ENCODE results near the gene RFX8.
"Not testable (repeated sequence)": the region's sequence is repeated elsewhere in the genome, so short reads cannot be mapped to it uniquely, and the experiment has no call there.

The RFX8 gene

GRCh38 chr2:101354420-101355311 is 120.2 kb downstream of the RFX8 start:
- H3F3A ChIP-seq (ENCODE audit: low read depth) = no peaks in the 10 kb centered on the region
- no peak overlapping the region for H3K4me3 ChIP-seq (ENCODE audit: low read length, poor library complexity, severe bottlenecking)
- no peak overlapping the region for H2AFZ ChIP-seq (ENCODE audit: low read length)
- H3K4me2 ChIP-seq (ENCODE audit: low read depth, low read length, poor library complexity, severe bottlenecking) = no peak overlapping the region
- no peaks in the 10 kb centered on the region for H3K79me2 ChIP-seq (ENCODE audit: insufficient read depth, low read length)
- H3K27me3 ChIP-seq (ENCODE audit: insufficient read depth, low read length, poor library complexity, severe bottlenecking) = no peaks in the 10 kb centered on the region
- no peak overlapping the region for H3K9ac ChIP-seq (ENCODE audit: low read depth, low read length, poor library complexity, severe bottlenecking)
- no peaks in the 10 kb centered on the region for H3K4me1 ChIP-seq (ENCODE audit: insufficient read depth, low read length, poor library complexity, severe bottlenecking)
- H4K20me1 ChIP-seq (ENCODE audit: insufficient read depth, low read length, poor library complexity, severe bottlenecking) = no peaks in the 10 kb centered on the region
- no peaks in the 10 kb centered on the region for H3K9me2 ChIP-seq (replicated peaks; ENCODE audit: low read depth, low read length)
- no peak for TF ChIP-seq EZH2phosphoT487 (IDR thresholded peaks at IDR 0.05; ENCODE audit: borderline replicate concordance)
- TF ChIP-seq CTCF (conservative IDR thresholded peaks at IDR 0.05; ENCODE audit: low read length) = no peak
- H3K9me3 ChIP-seq (ENCODE audit: insufficient read depth, low read depth, low read length) = no peaks in the 10 kb centered on the region
- no peaks in the 10 kb centered on the region for H3K36me3 ChIP-seq (ENCODE audit: insufficient read depth, low read length)

- not testable (repeated sequence) for H3K4me3 ChIP-seq (ENCODE audit: low read length, poor library complexity, severe bottlenecking); H3K4me2 ChIP-seq (ENCODE audit: low read depth, low read length, poor library complexity, severe bottlenecking); H2AFZ ChIP-seq (ENCODE audit: low read length); H4K20me1 ChIP-seq (ENCODE audit: insufficient read depth, low read length, poor library complexity, severe bottlenecking); H3K9me2 ChIP-seq (replicated peaks; ENCODE audit: low read depth, low read length); H3K27me3 ChIP-seq (ENCODE audit: insufficient read depth, low read length, poor library complexity, severe bottlenecking); H3K79me2 ChIP-seq (ENCODE audit: insufficient read depth, low read length); H3K36me3 ChIP-seq (ENCODE audit: insufficient read depth, low read length); H3K9me3 ChIP-seq (ENCODE audit: insufficient read depth, low read depth, low read length); H3F3A ChIP-seq (ENCODE audit: low read depth); H3K9ac ChIP-seq (ENCODE audit: low read depth, low read length, poor library complexity, severe bottlenecking); H3K4me1 ChIP-seq (ENCODE audit: insufficient read depth, low read length, poor library complexity, severe bottlenecking)
Observed at GRCh38 chr2:101352631-101353030, 122.3 kb downstream of the RFX8 start.

- Histone ChIP-seq H3K27me3 (ENCODE audit: insufficient read depth, low read length, poor library complexity, severe bottlenecking) (no peaks in the 10 kb centered on the region), H3K9ac (ENCODE audit: low read depth, low read length, poor library complexity, severe bottlenecking) (no peak overlapping the region)
Observed at GRCh38 chr2:101351207-101351606, 123.7 kb downstream of the RFX8 start.

More at GRCh38 chr2:101351207-101351606, 123.7 kb downstream of the RFX8 start:
- TF ChIP-seq EZH2phosphoT487 (IDR thresholded peaks at IDR 0.05; ENCODE audit: borderline replicate concordance) = no peak
- TF ChIP-seq CTCF (conservative IDR thresholded peaks at IDR 0.05; ENCODE audit: low read length) = no peak
- H3F3A ChIP-seq (ENCODE audit: low read depth) = no peaks in the 10 kb centered on the region
- peaks cover 5% of the 10 kb centered on the region for H3K4me1 ChIP-seq (ENCODE audit: insufficient read depth, low read length, poor library complexity, severe bottlenecking)
- H3K79me2 ChIP-seq (ENCODE audit: insufficient read depth, low read length) = no peaks in the 10 kb centered on the region
- H4K20me1 ChIP-seq (ENCODE audit: insufficient read depth, low read length, poor library complexity, severe bottlenecking) = no peaks in the 10 kb centered on the region
- no peaks in the 10 kb centered on the region for H3K9me3 ChIP-seq (ENCODE audit: insufficient read depth, low read depth, low read length)
- no peak overlapping the region for H2AFZ ChIP-seq (ENCODE audit: low read length)
- no peak overlapping the region for H3K4me2 ChIP-seq (ENCODE audit: low read depth, low read length, poor library complexity, severe bottlenecking)
- H3K36me3 ChIP-seq (ENCODE audit: insufficient read depth, low read length) = no peaks in the 10 kb centered on the region
- no peak overlapping the region for H3K4me3 ChIP-seq (ENCODE audit: low read length, poor library complexity, severe bottlenecking)
- no peaks in the 10 kb centered on the region for H3K9me2 ChIP-seq (replicated peaks; ENCODE audit: low read depth, low read length)
